GM19397 (cell line): ENCODE measurements around the gene ELMO3.

Experiments used
- ATAC-seq: cut with Tn5 transposase; IDR thresholded peaks from one replicate; pipeline ENCODE4 v1.9.1; 2021; ENCODE audit warnings: mild to moderate bottlenecking, moderate library complexity; ENCODE audit not compliant: unreplicated experiment

ELMO3 gene

DNA sequence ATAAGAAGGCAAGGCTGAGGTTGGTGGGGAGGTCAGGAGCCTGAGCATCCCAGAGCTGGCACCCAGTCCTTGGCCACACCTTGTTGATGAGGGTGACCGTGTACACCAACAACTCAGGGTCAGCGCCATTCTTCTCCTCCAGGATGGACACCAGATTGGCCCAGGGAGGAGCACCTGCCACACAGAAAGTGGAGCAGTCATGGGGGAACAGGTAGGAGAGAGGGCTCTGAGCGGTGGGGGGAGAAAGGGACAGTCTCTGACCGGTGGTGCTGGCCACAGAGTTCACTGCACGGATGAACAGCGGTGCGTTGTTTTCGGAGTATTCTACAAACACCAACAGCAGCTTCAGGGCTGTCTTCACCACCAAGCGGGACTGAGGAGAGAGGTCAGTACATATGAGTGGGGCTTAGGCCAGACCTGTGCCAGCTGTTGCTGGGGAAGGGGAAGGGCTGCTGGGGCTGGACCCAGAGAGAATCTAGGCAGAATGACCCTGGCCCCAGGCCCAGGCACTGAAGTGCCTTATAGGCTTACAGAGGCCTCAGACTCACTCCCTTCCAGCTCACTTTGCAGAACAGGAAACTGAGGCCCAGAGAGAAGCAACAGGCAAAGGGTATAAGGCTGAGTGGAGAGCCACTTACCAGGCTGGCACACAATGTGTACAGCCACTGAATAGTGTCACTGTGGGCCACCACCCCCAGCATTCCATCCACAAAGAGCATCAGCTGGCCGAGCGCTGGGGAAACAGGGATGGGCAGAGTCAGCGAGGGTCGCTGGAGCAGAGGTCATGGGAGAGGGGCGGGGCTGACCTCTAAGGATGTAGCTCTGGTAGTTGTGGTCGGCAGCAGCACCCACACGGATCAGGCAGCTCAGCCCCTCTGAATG is 38.7 kb downstream of the ELMO3 start:
- no peak for ATAC-seq

- no peak for ATAC-seq
Measured at GRCh38 chr16:67238278-67238575, 39.3 kb downstream of the ELMO3 start.

DNA sequence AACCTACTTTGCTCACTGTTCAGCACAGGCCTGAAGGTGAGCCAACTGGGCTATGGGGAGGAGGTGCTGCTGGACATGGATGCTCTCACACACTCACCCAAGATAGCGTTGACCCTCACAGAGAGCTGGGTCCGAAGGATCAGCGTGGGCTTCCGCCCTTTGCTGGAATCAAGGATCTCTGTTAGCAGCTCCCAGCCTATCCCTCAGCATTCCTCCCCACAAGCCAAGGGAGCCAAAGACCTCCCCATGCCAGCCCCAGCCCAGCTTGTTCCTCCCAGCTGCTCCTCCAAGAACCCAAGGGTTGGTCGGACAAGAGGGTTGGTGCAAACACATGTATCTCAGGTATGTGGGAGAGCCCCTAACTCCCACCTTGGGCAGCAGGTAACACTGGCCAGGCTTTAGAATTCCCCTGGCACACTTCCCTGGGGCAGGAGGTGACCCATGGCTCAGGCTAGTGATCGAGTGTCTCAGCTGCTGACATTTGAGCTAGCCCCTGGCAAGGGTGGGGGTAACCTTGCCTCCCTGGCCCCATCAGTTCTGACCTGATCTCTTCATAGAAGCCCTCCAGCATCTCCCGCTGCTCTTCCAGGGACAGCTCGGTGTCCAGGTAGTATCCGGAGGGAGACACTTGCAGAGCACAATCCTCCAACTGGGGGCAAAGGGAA is 40.0 kb downstream of the ELMO3 start:
- ATAC-seq = no peak

DNA sequence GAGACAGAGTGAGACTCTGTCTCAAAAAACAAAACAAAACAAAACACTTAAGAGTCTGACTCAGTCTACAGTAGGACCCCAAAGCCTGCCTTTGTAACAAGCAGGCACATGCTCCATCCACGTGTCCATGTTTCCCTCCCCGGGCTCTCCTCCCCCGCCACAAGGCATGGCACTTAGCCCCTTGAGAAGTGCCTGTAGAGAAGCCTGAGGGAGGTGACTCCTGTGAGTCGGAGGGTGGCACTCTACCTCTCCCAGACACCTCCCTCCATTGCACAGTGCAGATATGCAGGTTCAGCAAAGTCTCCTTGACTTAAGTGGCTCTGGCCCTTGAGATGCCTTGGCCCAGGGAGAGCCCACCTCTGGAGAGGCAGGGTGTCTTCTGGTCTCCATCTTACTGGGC is 41.6 kb downstream of the ELMO3 start:
- ATAC-seq = no peak

DNA sequence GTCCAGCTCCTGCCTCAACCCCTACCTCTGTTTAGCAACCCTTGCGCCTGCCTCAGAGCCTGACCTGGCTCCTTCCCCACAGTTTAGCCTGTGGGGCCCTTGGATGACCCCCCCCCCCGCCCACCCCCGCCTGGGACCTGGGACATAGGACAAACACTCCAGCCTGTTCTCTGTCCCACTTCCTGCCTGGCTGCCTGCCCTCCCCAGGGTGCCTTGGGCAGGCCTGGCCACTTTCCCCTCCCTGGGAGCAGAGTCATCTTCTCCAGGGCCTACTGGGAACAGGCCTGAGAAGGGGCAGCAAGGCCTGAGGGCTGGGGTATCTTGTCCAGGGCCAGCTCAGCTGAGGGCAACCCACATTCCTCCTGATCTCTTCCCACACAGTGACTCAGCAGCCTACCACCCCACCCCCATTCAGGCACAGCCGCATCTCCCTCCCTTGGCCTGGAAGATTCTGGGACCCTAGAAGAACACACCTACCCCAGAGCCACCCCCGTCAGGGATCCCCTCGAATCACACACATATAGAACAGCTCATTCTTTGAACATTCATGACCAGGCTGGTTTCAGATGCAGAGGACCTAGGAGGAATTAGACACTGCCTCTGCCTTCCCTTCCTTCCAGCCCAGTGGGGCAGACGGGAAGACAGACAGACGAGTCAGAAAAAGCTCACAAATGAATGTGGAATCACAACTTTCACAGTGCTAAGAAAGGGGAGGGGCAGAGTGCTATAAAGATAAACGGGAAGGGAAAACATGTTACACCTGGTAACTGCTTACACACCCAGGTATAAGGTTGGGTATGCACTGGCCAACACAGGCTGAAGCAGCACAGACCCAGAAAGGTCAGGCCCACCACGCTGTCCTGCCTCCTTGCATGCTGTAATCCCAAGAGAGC is 42.3 kb downstream of the ELMO3 start:
- ATAC-seq = no peak

GRCh38 chr16:67242138-67242730 is 43.3 kb downstream of the ELMO3 start:
- ATAC-seq = no peak

GRCh38 chr16:67243481-67243880 is 44.5 kb downstream of the ELMO3 start:
- ATAC-seq = no peak

DNA sequence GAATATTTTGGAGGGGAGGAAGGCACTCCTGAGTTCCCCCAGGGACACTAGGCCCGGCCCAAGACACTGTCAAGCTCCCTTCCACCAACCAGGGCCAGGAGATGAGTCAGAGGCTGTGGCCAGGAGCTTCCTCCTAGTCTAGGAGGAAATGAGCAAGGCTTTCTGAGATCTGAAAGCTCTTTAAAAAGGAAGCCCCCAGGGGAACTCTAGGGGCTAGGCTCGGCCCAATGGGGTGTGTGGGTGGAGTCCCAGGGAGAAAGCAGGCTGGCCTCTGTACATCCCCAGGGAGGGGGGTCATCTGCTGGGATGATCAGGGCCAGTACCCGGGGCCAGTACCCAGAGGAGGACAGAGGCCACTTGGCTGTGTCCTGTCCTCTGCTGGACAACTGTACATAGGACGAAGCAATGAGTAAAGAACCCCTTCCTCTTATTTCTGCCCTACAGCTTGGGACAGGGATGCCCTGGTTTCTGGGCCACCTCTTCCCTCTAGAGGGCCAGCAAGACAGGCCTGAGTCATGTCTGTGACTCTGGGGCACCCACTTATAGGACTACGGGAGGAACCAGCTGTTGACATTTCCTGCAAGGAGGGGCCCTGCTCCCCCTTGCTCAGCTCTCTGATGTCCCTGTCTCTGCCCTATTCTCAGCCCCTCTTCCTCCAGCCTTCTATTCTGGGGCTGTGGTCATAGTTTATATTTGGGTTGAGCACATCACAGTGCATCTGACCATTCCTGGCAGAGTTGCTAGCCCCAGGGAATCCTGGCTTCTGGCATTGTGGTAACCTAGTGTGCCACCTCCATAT is 45.7 kb downstream of the ELMO3 start:
- ATAC-seq = peak; percentile 45

GRCh38 chr16:67245186-67245585 is 46.3 kb downstream of the ELMO3 start:
- no peak for ATAC-seq

- ATAC-seq = no peak
Measured at GRCh38 chr16:67245674-67246080, 46.7 kb downstream of the ELMO3 start.

GRCh38 chr16:67246081-67246755 is 47.3 kb downstream of the ELMO3 start:
- ATAC-seq = peak; percentile 25

- ATAC-seq = peak; percentile 1
Measured at GRCh38 chr16:67246756-67247191, 47.8 kb downstream of the ELMO3 start.

DNA sequence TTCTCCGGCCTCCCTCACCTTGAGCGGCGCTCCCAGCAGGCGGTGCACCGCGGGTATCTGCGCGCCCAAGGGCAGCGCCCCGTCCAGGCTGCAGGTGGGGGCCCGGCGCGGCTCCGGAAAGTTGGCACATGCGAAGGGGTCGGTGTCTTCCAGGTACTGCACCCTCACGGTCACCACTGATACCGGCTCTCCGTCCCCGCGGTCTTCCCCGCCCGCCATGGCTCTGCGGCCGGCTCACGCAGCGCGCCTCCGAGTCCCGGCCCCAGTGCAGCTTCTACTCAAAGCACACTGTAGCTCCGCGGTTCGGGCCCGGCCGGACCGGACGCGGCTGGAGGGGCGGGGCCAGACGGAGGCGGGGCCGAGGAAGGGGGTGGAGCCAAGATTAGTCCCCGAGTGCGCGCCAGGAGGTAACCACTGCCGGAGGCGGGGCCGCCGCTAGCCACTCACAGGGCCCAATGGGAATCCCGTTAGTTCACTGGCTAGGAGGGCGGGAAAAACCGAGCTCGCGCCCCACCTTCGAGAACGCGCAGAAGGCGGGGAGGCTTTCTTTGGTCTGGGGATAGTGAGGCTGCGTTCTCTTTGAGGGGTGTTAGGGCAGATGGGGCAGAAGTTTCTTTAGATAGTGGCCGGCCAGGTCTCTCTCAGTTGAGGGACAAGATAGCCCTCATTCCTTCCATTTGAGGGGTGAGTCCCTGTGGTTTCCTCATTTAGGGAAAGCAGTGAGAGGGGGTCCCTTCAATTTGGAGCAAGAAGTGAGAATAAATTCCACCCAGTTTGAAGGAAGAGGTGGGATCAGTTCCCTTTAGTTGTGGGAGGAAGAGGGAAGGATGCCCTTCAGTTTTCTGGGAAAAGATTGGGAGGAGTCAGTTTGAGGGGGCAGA is 48.5 kb downstream of the ELMO3 start, which contains the start of gene FHOD1:
FHOD1 (minus strand) TSS at position 290 of the 881 bp plus-strand sequence; CDS start at position 219, 71 bp downstream.
- ATAC-seq = peak; percentile 45

GRCh38 chr16:67248073-67248400 is 49.1 kb downstream of the ELMO3 start:
- no peak for ATAC-seq

DNA sequence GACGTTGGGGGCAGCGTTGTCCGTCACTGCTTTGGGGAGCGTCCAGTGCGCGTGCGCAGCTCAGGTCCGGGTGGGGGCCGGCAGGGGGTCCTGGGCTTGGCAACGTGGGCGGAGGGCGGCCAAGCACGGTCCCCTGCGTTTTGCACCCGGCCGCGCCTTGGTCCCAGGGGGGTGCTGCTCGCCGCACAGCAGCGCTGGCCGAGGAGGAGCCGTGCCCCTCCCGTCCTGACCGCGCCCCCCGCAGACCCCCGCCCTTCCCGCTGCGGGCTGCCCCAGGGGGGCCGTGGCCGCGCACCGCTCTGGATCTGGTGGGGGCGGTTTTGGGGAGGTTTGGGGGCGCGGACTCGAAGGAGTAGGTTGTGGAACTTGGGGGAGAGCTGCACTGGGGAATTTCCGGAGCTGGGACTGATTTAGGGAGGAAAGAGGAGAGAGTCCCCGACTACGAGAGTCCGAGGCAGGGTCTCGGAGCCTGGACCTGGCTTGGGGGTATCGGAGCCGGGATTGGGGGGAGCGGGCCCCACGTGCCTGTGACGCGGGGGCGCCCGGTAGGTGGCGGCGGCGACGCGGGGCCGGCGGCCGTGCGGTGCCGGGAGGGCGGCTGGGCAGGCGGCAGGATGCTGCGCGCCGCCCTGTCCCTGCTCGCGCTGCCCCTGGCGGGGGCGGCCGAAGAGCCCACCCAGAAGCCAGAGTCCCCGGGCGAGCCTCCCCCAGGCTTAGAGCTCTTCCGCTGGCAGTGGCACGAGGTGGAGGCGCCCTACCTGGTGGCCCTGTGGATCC is 49.7 kb downstream of the ELMO3 start, which contains the start of gene SLC9A5:
SLC9A5 (plus strand) TSS at position 579 of the 777 bp plus-strand sequence; CDS start at position 615, 36 bp downstream.
- ATAC-seq = no peak

DNA sequence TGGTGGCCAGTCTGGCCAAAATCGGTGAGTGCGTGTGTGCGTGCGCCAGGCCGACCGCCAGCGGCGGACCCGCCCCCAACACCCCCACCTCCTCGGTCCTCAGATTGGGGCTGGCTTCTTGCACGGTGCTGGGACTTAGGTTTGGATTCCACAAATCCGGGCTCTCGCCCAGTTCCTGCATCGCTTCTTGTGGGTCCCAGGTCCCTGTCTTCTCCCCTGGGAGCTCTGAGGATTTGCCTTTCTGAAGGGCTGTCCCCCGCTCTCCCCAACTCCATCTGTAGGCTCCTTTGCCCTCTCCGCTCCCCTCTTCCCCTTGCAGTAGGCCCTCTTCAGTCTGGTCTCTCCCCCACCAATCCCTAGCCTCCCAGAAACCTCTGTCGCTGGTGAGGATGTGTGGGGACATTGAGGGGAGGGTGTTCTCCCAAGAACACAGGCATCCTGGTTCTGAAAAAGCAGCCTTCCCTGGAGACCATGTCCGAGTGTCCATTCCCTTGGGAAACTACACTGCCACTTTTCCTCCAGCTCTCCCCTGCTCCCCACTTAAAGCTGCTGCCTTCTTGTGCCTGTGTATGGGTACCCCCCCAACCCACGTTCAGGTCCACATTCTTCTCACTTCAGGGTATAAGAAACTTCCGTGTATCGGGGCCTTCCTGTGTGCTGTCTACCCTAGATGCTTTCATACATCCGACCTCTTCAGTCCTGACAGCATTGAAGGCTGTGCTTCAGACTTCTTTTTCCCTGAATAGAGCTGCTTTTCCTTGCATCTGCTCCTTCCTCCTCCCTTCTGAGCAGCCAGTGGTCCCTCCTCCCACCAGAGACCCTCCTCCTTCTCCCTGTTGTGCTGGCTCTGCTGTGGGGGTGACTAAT is 50.5 kb downstream of the ELMO3 start:
- no peak for ATAC-seq

- no peak for ATAC-seq
Measured at GRCh38 chr16:67250045-67250327, 51.1 kb downstream of the ELMO3 start.
